Activated T-helper 1 cell treated with anti-CD3 and anti-CD28 coated beads, Interleukin-12 subunit alpha, Interleukin-12 subunit beta, Interleukin-2, Interleukin-4 antibody, amounts not matched to agents 30 ng/mL and 10 ng/mL and 1 ng/mL, durations not matched to agents 14 hours and 24 hours and 36 hours (primary cell): Measurements from ENCODE around the gene ERN1. TPM values are rescaled to one million over a fixed set of nuclear protein-coding genes. Genes with fewer than 3 reads are reported as not detected.

Source experiments
- DNase-seq: peaks from one replicate; pipeline ENCODE4 v3.0.0; 2021; ENCODE audit warnings: low spot score
- H3K27ac Mint-ChIP-seq: one replicate; pipeline ENCODE4 v1.8.0; 2021; ENCODE audit warnings: mild to moderate bottlenecking, mixed read lengths
- H3K27me3 Mint-ChIP-seq: one replicate; pipeline ENCODE4 v1.8.0; 2022; ENCODE audit warnings: mild to moderate bottlenecking, moderate library complexity, mixed read lengths; ENCODE audit not compliant: insufficient read depth
- H3K36me3 Mint-ChIP-seq: one replicate; pipeline ENCODE4 v1.8.0; 2021; ENCODE audit warnings: low read depth, mixed read lengths
- H3K4me1 Mint-ChIP-seq: one replicate; pipeline ENCODE4 v1.8.0; 2021; ENCODE audit warnings: low read depth, mixed read lengths
- H3K4me3 Mint-ChIP-seq: one replicate; pipeline ENCODE4 v1.8.0; 2021; ENCODE audit warnings: mild to moderate bottlenecking, moderate library complexity, mixed read lengths
- H3K9me3 Mint-ChIP-seq: one replicate; pipeline ENCODE4 v1.8.0; 2021; ENCODE audit warnings: mixed read lengths
- intact Hi-C: fragments of 100-400 bp; cut with micrococcal nuclease; formaldehyde crosslinking; loops from one replicate; pipeline ENCODE4 v1.15.1; 2024
- total RNA-seq: library from RNA; stranded (reverse); gene quantifications from 2 replicates; pipeline ENCODE4 v1.2.3, GENCODE V29; 2022

The ERN1 gene
- total RNA-seq, 1 donor from 2014 or later: 90.0 TPM

- H3K4me1 Mint-ChIP-seq: peaks cover 28% of the 10 kb centered on the region
- H3K36me3 Mint-ChIP-seq: peaks cover 6% of the 10 kb centered on the region
- no peak for DNase-seq
- intact Hi-C loops: no loop called here
- no peak overlapping the region for H3K4me3 Mint-ChIP-seq
- no peaks in the 10 kb centered on the region for H3K9me3 Mint-ChIP-seq
- peaks cover 13% of the 10 kb centered on the region for H3K27me3 Mint-ChIP-seq
- H3K27ac Mint-ChIP-seq: no peak overlapping the region
Observed at GRCh38 chr17:64001091-64001579, 128.8 kb downstream of the ERN1 start.

GRCh38 chr17:63999680-64000531 is 130.0 kb downstream of the ERN1 start:
- intact Hi-C loops: loop anchor here (5.0 kb wide), 1 partner anchor 53 kb away; no protein-coding TSS in a partner anchor
- H3K36me3 Mint-ChIP-seq: peaks cover 9% of the 10 kb centered on the region
- H3K4me3 Mint-ChIP-seq: peak overlapping the region; percentile 82
- no peaks in the 10 kb centered on the region for H3K9me3 Mint-ChIP-seq
- no peak overlapping the region for H3K27ac Mint-ChIP-seq
- H3K4me1 Mint-ChIP-seq: peaks cover 34% of the 10 kb centered on the region
- H3K27me3 Mint-ChIP-seq: peaks cover 15% of the 10 kb centered on the region
- DNase-seq: no peak

GRCh38 chr17:63998721-63999679 is 130.9 kb downstream of the ERN1 start:
- Mint-ChIP-seq H3K4me3 (peak overlapping the region; percentile 82), H3K27me3 (peaks cover 17% of the 10 kb centered on the region), H3K36me3 (peaks cover 6% of the 10 kb centered on the region), H3K27ac (peak overlapping the region; percentile 52), H3K9me3 (no peaks in the 10 kb centered on the region), H3K4me1 (peaks cover 37% of the 10 kb centered on the region)
- intact Hi-C loops: loop anchor here (1.0 to 5.0 kb wide), 3 partner anchors 14 to 52 kb away; partner anchors contain the start of gene ICAM2
- DNase-seq: no peak

GRCh38 chr17:63998050-63998720 is 131.8 kb downstream of the ERN1 start, which contains the start of gene PRR29:
PRR29 (plus strand) TSS chr17:63998351; CDS start chr17:63998365, 14 bp downstream.
- intact Hi-C loops: loop anchor here (1.0 to 5.0 kb wide), 3 partner anchors 13 to 51 kb away; partner anchors contain the start of gene ICAM2
- Mint-ChIP-seq H3K4me3 (peak within 1 kb of the TSS; percentile 85), H3K36me3 (peaks cover 5% of the 10 kb centered on the region)

GRCh38 chr17:63997341-63998048 is 132.4 kb downstream of the ERN1 start:
- H3K27me3 Mint-ChIP-seq: peaks cover 17% of the 10 kb centered on the region
- DNase-seq: no peak
- intact Hi-C loops: loop anchor here (1.0 to 5.0 kb wide), 3 partner anchors 12 to 50 kb away; partner anchors contain the start of gene ICAM2
- no peak overlapping the region for H3K27ac Mint-ChIP-seq
- H3K9me3 Mint-ChIP-seq: no peaks in the 10 kb centered on the region
- H3K4me1 Mint-ChIP-seq: peaks cover 48% of the 10 kb centered on the region
- H3K36me3 Mint-ChIP-seq: peaks cover 5% of the 10 kb centered on the region
- peak overlapping the region; percentile 85 for H3K4me3 Mint-ChIP-seq

More at GRCh38 chr17:63998050-63998720, 131.8 kb downstream of the ERN1 start, which contains the start of gene PRR29:
- DNase-seq: peak; percentile 71
- Mint-ChIP-seq H3K9me3 (no peaks in the 10 kb centered on the region), H3K27ac (peak within 1 kb of the TSS; percentile 52), H3K27me3 (peaks cover 17% of the 10 kb centered on the region), H3K4me1 (peaks cover 43% of the 10 kb centered on the region)

- Mint-ChIP-seq H3K27ac (no peak overlapping the region), H3K4me3 (peak overlapping the region; percentile 85), H3K9me3 (no peaks in the 10 kb centered on the region), H3K36me3 (peaks cover 5% of the 10 kb centered on the region), H3K4me1 (peaks cover 57% of the 10 kb centered on the region), H3K27me3 (peaks cover 26% of the 10 kb centered on the region)
- intact Hi-C loops: loop anchor here (5.0 kb wide), 1 partner anchor 49 kb away; no protein-coding TSS in a partner anchor
- no peak for DNase-seq
Observed at GRCh38 chr17:63996430-63997182, 133.3 kb downstream of the ERN1 start.

GRCh38 chr17:63995626-63996025 is 134.3 kb downstream of the ERN1 start:
- DNase-seq: no peak
- peaks cover 5% of the 10 kb centered on the region for H3K36me3 Mint-ChIP-seq
- peak overlapping the region; percentile 6 for H3K27ac Mint-ChIP-seq
- no peak overlapping the region for H3K4me3 Mint-ChIP-seq
- intact Hi-C loops: loop anchor here (5.0 kb wide), 1 partner anchor 48 kb away; no protein-coding TSS in a partner anchor
- peaks cover 30% of the 10 kb centered on the region for H3K27me3 Mint-ChIP-seq
- H3K4me1 Mint-ChIP-seq: peaks cover 63% of the 10 kb centered on the region
- no peaks in the 10 kb centered on the region for H3K9me3 Mint-ChIP-seq

GRCh38 chr17:63993368-63993985 is 136.5 kb downstream of the ERN1 start:
- intact Hi-C loops: no loop called here
- DNase-seq: no peak

GRCh38 chr17:63991611-63992010 is 138.3 kb downstream of the ERN1 start:
- Mint-ChIP-seq H3K9me3 (no peaks in the 10 kb centered on the region), H3K27ac (no peak overlapping the region)
- intact Hi-C loops: no loop called here

More at GRCh38 chr17:63993368-63993985, 136.5 kb downstream of the ERN1 start:
- H3K4me3 Mint-ChIP-seq: peak overlapping the region; percentile 11
- H3K36me3 Mint-ChIP-seq: peaks cover 4% of the 10 kb centered on the region
- peaks cover 62% of the 10 kb centered on the region for H3K4me1 Mint-ChIP-seq
- H3K27ac Mint-ChIP-seq: no peak overlapping the region
- H3K9me3 Mint-ChIP-seq: no peaks in the 10 kb centered on the region
- peaks cover 27% of the 10 kb centered on the region for H3K27me3 Mint-ChIP-seq

GRCh38 chr17:63989622-63990345 is 140.2 kb downstream of the ERN1 start:
- Mint-ChIP-seq H3K4me3 (no peak overlapping the region), H3K27me3 (peaks cover 19% of the 10 kb centered on the region), H3K4me1 (peaks cover 52% of the 10 kb centered on the region), H3K9me3 (no peaks in the 10 kb centered on the region), H3K27ac (peak overlapping the region; percentile 59), H3K36me3 (no peaks in the 10 kb centered on the region)
- no peak for DNase-seq
- intact Hi-C loops: loop anchor here (1.0 kb wide), 1 partner anchor 70 kb away; no protein-coding TSS in a partner anchor

More at GRCh38 chr17:63991611-63992010, 138.3 kb downstream of the ERN1 start:
- Mint-ChIP-seq H3K4me3 (peak overlapping the region; percentile 47), H3K4me1 (peaks cover 47% of the 10 kb centered on the region), H3K27me3 (peaks cover 21% of the 10 kb centered on the region), H3K36me3 (peaks cover 4% of the 10 kb centered on the region)
- no peak for DNase-seq
